H1 (cell line): ENCODE data around the gene U2AF1L4. TPM values are rescaled to one million over a fixed set of nuclear protein-coding genes. Genes with fewer than 3 reads are reported as not detected.
A peak's percentile ranks its signal among the peaks of the same experiment; 100 is the strongest.

Experiments used
- ASH2L ChIP-seq: fragments of 200-600, 300-600 bp; sonication (generic); IDR thresholded peaks from one replicate; pipeline ENCODE4 v1.7.1; 2017; ENCODE audit warnings: low read length
- CEBPB ChIP-seq: IDR thresholded peaks from 2 replicates; pipeline ENCODE4 v1.6.1; 2012; ENCODE audit warnings: low read depth, low read length
- CTCF ChIP-seq, 3 experiments: IDR thresholded peaks; 1 replicate in 2 of 3; 2 replicates in 1 of 3; pipeline versions ENCODE4 v1.5.1 to v1.6.1; 2011; ENCODE audit warnings: low read length in 3 of 3, mild to moderate bottlenecking in 3 of 3, inconsistent platforms in 2 of 3, low read depth in 1 of 3, moderate library complexity in 1 of 3; ENCODE audit not compliant: insufficient read depth in 1 of 3; ENCODE audit errors: control extremely low read depth in 1 of 3
- E2F6 ChIP-seq: IDR thresholded peaks from 2 replicates; pipeline ENCODE4 v1.6.1; 2012; ENCODE audit warnings: inconsistent platforms
- EZH2 ChIP-seq: fragments of 200-600 bp; sonication (generic); IDR thresholded peaks from 2 replicates; pipeline ENCODE4 v1.7.1; 2012; ENCODE audit warnings: low read depth, mild to moderate bottlenecking, moderate library complexity, low read length, inconsistent platforms; ENCODE audit not compliant: severe bottlenecking
- GTF2F1 ChIP-seq: IDR thresholded peaks from 2 replicates; pipeline ENCODE4 v1.6.1; 2012; ENCODE audit warnings: low read depth, low read length, improper control_type of control experiment, borderline replicate concordance
- JUND ChIP-seq: IDR thresholded peaks from 2 replicates; pipeline ENCODE4 v1.6.1; 2011; ENCODE audit warnings: mild to moderate bottlenecking, improper control_type of control experiment, low read length
- KDM4A ChIP-seq: IDR thresholded peaks from one replicate; pipeline ENCODE4 v1.7.1; 2012; ENCODE audit warnings: low read depth, mild to moderate bottlenecking, moderate library complexity, low read length, inconsistent platforms; ENCODE audit not compliant: severe bottlenecking
- MAX ChIP-seq: IDR thresholded peaks from 2 replicates; pipeline ENCODE4 v1.6.1; 2012; ENCODE audit warnings: inconsistent platforms
- RAD21 ChIP-seq, 2 experiments: IDR thresholded peaks in 1 of 2; conservative IDR thresholded peaks in 1 of 2; 2 replicates each; pipeline ENCODE4 v1.6.1; 2011; ENCODE audit warnings: low read depth in 2 of 2, low read length in 2 of 2, improper control_type of control experiment in 1 of 2, inconsistent platforms in 1 of 2, mild to moderate bottlenecking in 1 of 2, moderate library complexity in 1 of 2
- RNF2 ChIP-seq: fragments of 200-900, 300-1000 bp; sonication (generic); IDR thresholded peaks from 2 replicates; pipeline ENCODE4 v1.7.1; 2016; ENCODE audit warnings: borderline replicate concordance, low read depth, mild to moderate bottlenecking, antibody characterized with exemption, low read length; ENCODE audit not compliant: poor library complexity, severe bottlenecking; ENCODE audit errors: missing control alignments
- TAF1 ChIP-seq: IDR thresholded peaks from 2 replicates; pipeline ENCODE4 v1.6.1; 2011; ENCODE audit warnings: mild to moderate bottlenecking, low read depth, low read length
- polyA plus RNA-seq, 7 experiments: library from polyadenylated mRNA; depleted of rRNA in 3 of 7; stranded (reverse) in 5 of 7; unstranded in 2 of 7; fragments of >200 nt in 5 of 7; fragments of 200-250 nt in 2 of 7; gene quantifications; 1 replicate in 5 of 7; 2 replicates in 1 of 7; 4 replicates in 1 of 7; pipeline versions ENCODE4 v1.2.1 to v1.2.3, GENCODE V29; 2011 to 2013; ENCODE audit warnings: missing spikeins in 2 of 7, mixed read lengths in 2 of 7
- total RNA-seq: library from RNA; stranded (reverse); fragmentation: NEBNext Ultra II Directional; extraction: Animal tissue kit (Norgen Biotek cat#: 25700); gene quantifications from 2 replicates; pipeline ENCODE4 v1.2.1, GENCODE V29; 2021
- TF ChIP-seq, protein P1 (sequence below): IDR thresholded peaks from 2 replicates; pipeline ENCODE4 v1.6.1; 2011; ENCODE audit warnings: low read length, improper control_type of control experiment
- TF ChIP-seq, protein P2 (sequence below): IDR thresholded peaks from 2 replicates; pipeline ENCODE4 v1.6.1; 2012; ENCODE audit warnings: low read length, inconsistent platforms

Gene U2AF1L4
- total and polyA plus RNA-seq, 2 of the 8 experiments (the other 6 are each of a cell fraction or from before 2014, with no cell fraction given): 15.1 to 32.7 TPM

GRCh38 chr19:35755550-35756376 lies 10.5 kb upstream of the U2AF1L4 start (continued):
- TF ChIP-seq CTCF (IDR thresholded peaks at IDR 0.05; ENCODE audit: control extremely low read depth in 1 of 3, insufficient read depth in 1 of 3, low read depth in 1 of 3, low read length in 3 of 3) (no peak), GTF2F1 (no peak), RAD21 (IDR thresholded peaks at IDR 0.05 in 1 of 2, conservative IDR thresholded peaks at IDR 0.05 in 1 of 2; ENCODE audit: low read depth in 2 of 2, low read length in 2 of 2) (no peak), KDM4A (peak; percentile 78), JUND (no peak), E2F6 (peak; percentile 55; the same call in 1 of the 2 replicates), EZH2 (no peak), MAX (peak; percentile 86), RNF2 (no peak), TAF1 (no peak), ASH2L (no peak), CEBPB (no peak)
- TF ChIP-seq, protein P1, sequence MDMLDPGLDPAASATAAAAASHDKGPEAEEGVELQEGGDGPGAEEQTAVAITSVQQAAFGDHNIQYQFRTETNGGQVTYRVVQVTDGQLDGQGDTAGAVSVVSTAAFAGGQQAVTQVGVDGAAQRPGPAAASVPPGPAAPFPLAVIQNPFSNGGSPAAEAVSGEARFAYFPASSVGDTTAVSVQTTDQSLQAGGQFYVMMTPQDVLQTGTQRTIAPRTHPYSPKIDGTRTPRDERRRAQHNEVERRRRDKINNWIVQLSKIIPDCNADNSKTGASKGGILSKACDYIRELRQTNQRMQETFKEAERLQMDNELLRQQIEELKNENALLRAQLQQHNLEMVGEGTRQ: no peak
- TF ChIP-seq, protein P2, sequence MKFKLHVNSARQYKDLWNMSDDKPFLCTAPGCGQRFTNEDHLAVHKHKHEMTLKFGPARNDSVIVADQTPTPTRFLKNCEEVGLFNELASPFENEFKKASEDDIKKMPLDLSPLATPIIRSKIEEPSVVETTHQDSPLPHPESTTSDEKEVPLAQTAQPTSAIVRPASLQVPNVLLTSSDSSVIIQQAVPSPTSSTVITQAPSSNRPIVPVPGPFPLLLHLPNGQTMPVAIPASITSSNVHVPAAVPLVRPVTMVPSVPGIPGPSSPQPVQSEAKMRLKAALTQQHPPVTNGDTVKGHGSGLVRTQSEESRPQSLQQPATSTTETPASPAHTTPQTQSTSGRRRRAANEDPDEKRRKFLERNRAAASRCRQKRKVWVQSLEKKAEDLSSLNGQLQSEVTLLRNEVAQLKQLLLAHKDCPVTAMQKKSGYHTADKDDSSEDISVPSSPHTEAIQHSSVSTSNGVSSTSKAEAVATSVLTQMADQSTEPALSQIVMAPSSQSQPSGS: no peak
